ENCODE measurements around the gene SLC24A3.

SLC24A3 gene

GRCh38 chr20:19562426-19562825, 350.0 kb downstream of the SLC24A3 start:
- DNase-seq, result peak; percentile 82 to 96

DNA sequence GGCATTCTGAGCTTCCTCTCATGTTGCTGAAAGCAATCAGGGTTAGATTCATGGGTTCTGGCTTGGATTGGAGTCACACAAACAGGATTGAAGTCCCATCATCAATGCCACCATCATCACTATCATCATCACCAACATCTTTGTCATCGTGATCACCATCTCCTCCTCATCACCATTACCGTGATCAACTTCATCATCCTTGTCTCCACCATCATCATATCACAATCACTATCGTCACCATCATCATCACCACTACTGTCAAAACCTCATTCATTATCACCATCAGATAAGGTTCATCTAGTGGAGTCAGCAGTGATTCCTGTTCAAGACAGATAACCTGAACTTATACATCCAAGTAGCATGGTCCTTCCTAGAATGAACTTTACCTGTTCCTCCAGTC, 351.8 kb downstream of the SLC24A3 start:
- no peak for DNase-seq

GRCh38 chr20:19565736-19566135, 353.3 kb downstream of the SLC24A3 start:
- no peak for DNase-seq

DNA sequence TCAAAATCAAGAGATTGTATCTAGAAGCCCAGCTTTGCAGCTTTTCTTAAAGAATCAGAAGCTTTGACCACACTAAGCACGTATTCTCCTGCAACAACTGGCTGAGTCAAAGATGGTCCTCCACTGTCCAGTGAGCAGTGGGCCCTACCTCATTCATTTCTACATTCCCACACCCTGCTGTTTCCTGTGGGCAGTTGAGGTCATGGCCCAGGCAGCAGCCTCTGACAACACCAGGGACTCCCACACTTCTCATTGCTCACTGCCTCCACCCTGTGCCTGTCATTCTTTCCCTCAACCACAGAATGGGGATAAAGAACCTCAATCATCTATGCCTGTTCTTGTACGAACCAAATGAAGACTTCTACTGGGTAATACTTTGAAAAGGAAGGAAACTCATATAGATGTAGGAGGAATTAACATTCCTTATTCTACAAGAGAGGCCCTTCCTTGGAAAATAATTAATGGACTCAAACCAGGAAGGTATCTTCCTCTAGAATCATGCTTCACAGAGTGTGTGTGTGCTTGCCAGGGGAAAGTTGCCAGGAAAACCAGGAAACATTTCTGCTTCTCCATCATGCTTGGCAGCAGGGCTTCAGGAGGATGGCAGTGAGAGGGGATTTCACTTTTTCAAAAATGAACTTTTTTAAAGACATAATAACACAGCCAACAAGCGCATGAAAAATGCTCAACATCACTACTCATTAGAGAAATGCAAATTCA, 353.9 kb downstream of the SLC24A3 start:
- no peak for DNase-seq

- DNase-seq, result no peak
Observed at GRCh38 chr20:19568128-19568527, 355.7 kb downstream of the SLC24A3 start.

DNA sequence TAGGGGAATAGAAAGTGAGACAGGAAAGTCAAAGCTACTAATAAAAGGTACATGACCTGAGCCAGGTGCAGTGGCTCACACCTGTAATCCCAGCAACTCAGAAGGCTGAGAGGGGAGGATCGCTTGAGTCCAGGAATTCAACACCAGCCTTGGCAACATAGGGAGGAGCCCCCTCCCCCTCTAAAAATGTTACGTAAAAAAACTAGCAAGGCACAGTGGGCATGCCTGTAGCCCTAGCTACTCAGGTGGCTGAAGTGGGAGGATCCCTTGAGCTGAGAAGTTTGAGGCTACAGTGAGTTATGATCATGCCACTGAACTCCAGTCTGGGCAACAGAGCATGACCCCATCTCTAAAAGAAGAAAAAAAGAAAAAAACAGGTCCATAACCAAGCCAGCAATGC, 359.6 kb downstream of the SLC24A3 start:
- DNase-seq, result no peak

DNA sequence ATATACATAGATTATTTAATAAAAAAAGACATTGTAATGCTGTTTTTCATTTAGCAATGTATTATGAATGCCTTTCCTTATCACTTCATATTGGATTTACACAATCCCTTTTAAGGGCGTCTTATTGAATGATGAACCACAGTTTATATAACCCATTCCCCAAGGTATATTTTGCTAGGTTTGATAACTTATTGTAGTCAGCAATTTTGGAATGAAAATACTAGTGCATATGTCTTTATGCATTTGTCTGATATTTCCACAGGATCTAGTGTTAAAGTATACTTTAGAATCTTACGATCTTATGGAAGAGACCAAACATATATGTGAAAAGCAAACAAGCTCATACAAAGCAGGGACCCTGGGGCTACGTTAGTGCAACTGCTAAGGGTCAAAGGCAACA, 365.2 kb downstream of the SLC24A3 start:
- DNase-seq, result no peak

GRCh38 chr20:19582782-19583181, 370.3 kb downstream of the SLC24A3 start:
- DNase-seq, result no peak

GRCh38 chr20:19583532-19584175, 371.2 kb downstream of the SLC24A3 start:
- DNase-seq, result peak; percentile 33 to 84

DNA sequence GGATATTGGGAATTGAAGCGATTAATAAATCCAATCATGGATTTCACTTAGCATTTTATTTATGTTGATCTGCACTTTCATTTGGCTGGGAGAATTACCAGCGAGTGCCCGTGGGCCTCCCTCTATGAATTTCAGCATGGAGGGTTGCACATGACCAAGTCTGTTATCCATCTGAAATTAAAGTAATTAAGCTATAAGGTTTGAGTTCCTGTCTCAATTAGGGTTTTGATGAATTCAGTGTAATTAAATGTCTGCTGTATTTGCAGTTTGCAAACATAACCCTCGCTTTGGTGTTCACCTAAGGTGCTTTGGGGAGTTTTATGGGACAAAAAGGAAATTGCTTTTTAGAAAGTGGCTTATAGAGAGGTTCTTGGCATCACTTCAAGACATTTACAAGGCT, 375.8 kb downstream of the SLC24A3 start:
- DNase-seq, result no peak

DNA sequence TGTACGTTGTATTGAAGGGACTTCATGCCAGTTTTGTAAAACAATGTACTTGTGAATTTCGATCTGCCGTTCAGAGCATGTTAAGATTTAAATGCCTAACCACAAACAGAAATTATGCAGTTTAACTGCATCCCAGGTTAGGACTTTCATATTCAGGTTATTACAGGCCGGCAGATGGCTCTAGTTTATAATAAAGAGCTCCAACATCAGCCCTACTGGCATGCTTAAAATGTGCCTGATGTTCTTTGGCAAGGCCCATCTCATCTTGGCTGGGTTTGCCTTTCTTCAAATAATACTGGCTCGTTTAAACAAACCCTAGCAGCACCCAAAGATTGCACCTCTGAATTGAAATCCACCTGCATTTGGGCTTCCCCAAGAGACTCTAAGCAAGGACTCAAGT, 376.3 kb downstream of the SLC24A3 start:
- peak; percentile 10 to 54 for DNase-seq

DNA sequence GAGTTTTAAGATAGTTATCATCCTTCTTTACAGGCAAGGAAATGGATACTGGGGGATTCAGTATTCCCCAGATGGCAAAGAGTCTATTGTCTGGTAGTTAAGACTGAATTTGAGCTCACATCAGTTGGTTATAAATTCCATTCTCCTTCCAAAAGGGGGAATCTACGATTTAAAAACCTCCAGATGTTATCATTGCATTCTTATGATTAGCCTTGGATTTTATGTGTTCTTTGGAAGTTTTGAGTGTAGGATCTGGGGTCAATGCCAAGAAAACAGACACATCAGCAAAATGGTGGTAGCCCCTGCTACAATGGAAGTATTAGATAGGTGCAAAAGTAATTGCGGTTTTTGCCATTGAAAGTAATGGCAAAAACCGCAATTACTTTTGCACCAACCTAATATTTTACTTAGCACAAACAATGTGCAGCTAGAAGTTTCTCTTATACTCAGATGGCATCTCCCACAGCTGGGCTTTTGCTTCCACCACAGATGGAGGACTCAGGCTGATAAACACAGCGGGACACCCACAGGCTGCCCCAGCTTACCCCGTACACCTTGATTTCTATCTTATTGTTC, 377.4 kb downstream of the SLC24A3 start:
- no peak for DNase-seq

- no peak for DNase-seq
Observed at GRCh38 chr20:19590382-19590781, 377.9 kb downstream of the SLC24A3 start.

GRCh38 chr20:19593762-19594161, 381.3 kb downstream of the SLC24A3 start:
- no peak for DNase-seq

GRCh38 chr20:19594896-19595295, 382.5 kb downstream of the SLC24A3 start:
- DNase-seq, result no peak

DNA sequence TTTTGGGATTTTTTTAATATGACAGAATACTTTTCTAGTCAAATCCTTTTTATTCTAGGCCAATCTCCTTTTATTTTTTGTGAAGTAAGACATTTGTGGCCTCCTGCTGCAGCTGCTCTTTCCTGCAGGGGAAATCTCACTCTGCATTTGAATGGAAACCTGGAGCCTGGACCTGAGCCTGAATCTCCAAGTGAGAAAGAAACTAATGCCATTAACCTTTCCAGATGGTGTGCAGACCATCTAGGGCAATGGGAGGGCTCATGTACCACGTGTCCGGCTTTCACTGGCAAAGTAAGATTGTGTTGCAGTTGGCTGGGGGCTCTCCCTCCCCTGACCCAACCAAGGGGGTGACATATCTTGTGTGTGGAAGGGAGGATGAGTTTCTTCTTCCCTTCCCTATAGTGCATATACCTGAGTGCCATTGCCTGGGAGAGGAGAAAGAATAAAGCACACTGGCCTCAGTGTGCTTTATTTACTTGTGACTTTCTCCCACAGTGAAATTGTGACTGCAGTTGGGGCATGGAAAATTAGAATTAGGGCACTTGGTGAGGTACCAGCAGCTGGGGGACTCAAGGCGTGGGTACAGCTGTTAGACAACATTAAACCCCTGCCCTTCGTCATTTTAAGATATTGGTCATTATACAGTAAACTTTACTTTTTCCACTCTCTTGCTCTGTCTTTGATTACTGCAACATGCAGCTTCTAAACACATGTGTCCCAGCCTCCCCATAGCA, 385.8 kb downstream of the SLC24A3 start:
- peak in 1 of 2 experiments; percentile 17 for DNase-seq

GRCh38 chr20:19599200-19599599, 386.8 kb downstream of the SLC24A3 start:
- DNase-seq, result no peak

DNA sequence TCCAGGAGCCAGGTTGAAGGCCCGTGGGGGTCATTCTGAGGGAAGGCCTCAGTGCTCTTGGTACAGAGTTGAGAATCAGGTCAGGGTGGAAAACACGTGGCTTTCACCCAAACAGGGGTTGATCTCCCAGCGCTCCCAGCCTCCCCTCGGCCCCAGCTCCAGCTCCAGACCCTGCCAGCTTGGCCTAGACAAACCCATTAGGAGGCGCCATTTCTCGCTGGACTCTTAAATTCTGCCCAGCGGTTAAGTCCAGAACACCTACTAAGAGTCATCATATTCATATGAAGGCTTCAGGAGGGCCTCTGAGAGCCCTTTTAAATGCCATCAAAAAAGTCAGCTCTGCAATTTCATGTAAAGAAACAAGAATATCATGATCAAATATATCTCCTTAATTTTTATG, 387.6 kb downstream of the SLC24A3 start:
- DNase-seq, result no peak

DNA sequence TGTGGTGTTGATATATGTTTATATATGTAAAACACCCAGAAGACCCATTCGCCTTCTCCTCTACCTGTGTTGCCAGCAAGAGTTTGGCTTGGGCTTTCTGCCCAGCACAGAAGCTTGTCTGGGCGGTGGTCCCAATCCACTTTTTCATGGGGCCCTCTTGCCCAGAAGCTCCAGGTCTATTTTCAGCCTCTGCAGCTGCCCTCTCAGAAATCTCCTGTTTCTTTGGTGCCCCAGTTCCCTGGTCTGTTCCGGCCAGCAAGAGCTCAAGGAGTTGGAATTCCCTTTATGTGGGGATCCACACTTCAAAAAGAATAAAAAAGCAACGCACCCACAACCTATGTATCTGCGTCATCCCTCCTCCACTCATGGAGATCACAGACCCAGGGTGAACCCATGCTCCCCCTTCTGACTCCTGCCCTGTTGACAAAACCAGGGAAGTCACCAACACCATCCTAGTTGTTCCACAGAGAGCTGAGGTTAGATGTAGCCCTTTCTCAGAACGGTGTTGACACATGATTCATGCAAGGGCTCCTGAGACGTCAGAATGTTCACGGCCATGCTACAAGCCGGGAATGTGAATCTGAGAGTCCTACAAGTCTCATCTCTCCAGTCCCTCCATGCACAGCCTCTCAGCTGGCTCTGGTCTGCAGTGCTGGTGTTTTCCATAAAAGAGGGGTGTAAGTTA, 388.8 kb downstream of the SLC24A3 start:
- DNase-seq, result no peak

DNA sequence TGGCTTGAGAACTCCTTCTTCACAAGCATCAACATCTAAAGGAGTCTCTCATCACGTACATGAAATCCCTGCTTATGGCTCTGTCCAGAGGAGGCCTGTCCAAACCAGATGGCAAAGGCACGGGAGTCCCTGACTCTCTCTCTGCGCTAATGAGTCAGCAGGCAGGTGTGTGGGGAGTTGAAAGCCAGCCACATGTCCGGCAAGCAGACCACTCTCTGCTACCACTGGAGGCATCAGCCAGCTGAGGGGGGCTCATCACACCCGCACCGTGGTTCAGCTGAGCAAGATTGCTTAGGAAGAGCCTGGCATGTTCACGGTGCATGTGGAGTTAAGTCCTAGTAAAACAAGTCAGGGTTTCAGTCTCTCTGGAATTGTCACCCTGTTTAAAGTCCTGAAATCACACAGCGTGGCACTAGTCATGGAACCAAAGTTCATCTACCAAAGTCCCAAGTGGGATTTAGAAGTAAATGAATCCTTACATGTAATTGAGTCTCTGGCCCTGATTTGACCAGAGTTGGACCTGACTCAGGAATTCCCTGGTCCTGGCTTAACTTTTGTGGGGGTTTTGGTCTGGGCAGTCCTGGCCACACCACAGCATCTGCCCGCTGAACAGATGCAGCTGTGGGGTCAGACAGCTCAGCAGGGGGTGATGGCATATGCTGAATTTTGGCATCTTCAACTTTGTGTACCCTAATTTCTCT, 390.4 kb downstream of the SLC24A3 start:
- DNase-seq, result peak; percentile 42 to 81

DNA sequence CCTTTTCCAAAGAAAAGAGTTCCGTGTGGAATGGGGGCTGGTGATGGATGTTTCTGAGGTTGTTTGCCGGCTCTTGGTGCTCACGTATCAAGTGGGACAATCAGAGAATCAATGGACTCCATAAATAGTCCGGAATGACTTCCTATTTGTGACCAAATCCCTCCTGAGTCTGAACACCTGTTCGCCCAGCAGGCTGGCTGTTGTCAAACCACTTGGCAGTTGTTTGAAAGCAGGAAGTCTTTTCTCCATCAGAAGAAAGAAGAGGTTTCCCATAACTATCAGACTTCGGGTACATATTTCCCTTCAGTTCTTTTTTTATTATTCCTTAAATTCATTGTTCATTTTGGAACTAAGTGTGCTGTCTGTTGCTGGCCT, 390.9 kb downstream of the SLC24A3 start:
- DNase-seq, result peak in 1 of 2 experiments; percentile 79

- DNase-seq, result no peak
Observed at GRCh38 chr20:19605786-19606485, 393.5 kb downstream of the SLC24A3 start.
